ENCODE measurements around the gene OSBP. TPM values are rescaled to one million over a fixed set of nuclear protein-coding genes. Genes with fewer than 3 reads are reported as not detected.
A peak's percentile ranks its signal among the peaks of the same experiment; 100 is the strongest.

The OSBP gene
- total RNA-seq, 1 experiment from 2014 or later = 35.3 TPM

DNA sequence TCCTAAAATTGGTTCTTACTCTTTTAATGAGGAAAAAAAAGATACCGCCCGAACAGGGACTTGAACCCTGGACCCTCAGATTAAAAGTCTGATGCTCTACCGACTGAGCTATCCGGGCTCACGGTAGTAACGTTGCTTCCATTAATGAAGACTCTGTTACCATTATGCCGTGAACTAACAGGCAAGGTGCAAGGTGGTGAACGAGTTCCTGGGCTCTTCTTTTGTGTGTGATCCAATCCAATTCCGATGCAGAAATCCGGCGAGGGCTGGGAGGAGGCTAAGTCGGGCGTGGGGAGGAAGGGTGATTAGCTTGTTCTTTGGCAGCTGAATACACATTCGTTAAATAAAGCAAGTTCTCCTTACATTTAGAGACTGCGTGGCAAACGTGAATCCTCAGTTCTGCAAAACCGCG lies 55.3 kb downstream of the OSBP start:
- intact Hi-C loops (cut with micrococcal nuclease; ENCODE audit: unreplicated experiment) (loop anchor here (5.0 kb wide), 1 partner anchor 57 kb away; the partner anchor contains the start of gene OSBP), in situ Hi-C loops (cut with HindIII; ENCODE audit: low pct_unique_long_range_greater_than_20kb, low sequenced_read_pairs) (no loop called here)
- no peaks in the 10 kb centered on the region for H3K9me3 ChIP-seq (ENCODE audit: control insufficient read depth, insufficient read depth, low read depth, low read length)
- ChIA-PET CTCF (no interaction called here), POLR2A (interaction anchor here (0.6 kb wide), 2 partner anchors 11 to 23 kb away, joined by 3 read pairs; no protein-coding TSS in a partner anchor)
- H3K36me3 ChIP-seq (ENCODE audit: control insufficient read depth, insufficient read depth, low read length) = no peaks in the 10 kb centered on the region
- no TSS peak for BruUV-seq (replicated peaks)
- peak overlapping the region; percentile 65 to 84 for H3K4me3 ChIP-seq (ENCODE audit: low read depth in 2 of 2, low read length in 2 of 2)
- peak overlapping the region; percentile 53 for H3K27ac ChIP-seq (ENCODE audit: low read length)
- DNase-seq (ENCODE audit: low read depth, low spot score) = no peak
- peaks cover 3% of the 10 kb centered on the region for H3K4me1 ChIP-seq (ENCODE audit: control insufficient read depth, insufficient read depth, low read length)
- TF ChIP-seq, protein P1, sequence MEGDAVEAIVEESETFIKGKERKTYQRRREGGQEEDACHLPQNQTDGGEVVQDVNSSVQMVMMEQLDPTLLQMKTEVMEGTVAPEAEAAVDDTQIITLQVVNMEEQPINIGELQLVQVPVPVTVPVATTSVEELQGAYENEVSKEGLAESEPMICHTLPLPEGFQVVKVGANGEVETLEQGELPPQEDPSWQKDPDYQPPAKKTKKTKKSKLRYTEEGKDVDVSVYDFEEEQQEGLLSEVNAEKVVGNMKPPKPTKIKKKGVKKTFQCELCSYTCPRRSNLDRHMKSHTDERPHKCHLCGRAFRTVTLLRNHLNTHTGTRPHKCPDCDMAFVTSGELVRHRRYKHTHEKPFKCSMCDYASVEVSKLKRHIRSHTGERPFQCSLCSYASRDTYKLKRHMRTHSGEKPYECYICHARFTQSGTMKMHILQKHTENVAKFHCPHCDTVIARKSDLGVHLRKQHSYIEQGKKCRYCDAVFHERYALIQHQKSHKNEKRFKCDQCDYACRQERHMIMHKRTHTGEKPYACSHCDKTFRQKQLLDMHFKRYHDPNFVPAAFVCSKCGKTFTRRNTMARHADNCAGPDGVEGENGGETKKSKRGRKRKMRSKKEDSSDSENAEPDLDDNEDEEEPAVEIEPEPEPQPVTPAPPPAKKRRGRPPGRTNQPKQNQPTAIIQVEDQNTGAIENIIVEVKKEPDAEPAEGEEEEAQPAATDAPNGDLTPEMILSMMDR (IDR thresholded peaks at IDR 0.05) = no peak
- TF ChIP-seq, protein P2, sequence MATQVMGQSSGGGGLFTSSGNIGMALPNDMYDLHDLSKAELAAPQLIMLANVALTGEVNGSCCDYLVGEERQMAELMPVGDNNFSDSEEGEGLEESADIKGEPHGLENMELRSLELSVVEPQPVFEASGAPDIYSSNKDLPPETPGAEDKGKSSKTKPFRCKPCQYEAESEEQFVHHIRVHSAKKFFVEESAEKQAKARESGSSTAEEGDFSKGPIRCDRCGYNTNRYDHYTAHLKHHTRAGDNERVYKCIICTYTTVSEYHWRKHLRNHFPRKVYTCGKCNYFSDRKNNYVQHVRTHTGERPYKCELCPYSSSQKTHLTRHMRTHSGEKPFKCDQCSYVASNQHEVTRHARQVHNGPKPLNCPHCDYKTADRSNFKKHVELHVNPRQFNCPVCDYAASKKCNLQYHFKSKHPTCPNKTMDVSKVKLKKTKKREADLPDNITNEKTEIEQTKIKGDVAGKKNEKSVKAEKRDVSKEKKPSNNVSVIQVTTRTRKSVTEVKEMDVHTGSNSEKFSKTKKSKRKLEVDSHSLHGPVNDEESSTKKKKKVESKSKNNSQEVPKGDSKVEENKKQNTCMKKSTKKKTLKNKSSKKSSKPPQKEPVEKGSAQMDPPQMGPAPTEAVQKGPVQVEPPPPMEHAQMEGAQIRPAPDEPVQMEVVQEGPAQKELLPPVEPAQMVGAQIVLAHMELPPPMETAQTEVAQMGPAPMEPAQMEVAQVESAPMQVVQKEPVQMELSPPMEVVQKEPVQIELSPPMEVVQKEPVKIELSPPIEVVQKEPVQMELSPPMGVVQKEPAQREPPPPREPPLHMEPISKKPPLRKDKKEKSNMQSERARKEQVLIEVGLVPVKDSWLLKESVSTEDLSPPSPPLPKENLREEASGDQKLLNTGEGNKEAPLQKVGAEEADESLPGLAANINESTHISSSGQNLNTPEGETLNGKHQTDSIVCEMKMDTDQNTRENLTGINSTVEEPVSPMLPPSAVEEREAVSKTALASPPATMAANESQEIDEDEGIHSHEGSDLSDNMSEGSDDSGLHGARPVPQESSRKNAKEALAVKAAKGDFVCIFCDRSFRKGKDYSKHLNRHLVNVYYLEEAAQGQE (IDR thresholded peaks at IDR 0.05; ENCODE audit: insufficient read depth in 1 of 2, low read depth in 2 of 2, low read length in 1 of 2) = no peak
- TF ChIP-seq SIN3A (IDR thresholded peaks at IDR 0.05; ENCODE audit: borderline replicate concordance, insufficient read depth, low read depth, low read length) (no peak; the same call in 1 of the 2 replicates), POLR2AphosphoS5 (IDR thresholded peaks at IDR 0.05; ENCODE audit: low read depth, low read length) (peak; percentile 58; the same call in 1 of the 2 replicates), TCF7L2 (IDR thresholded peaks at IDR 0.05; ENCODE audit: low read depth, low read length) (0 out of 2 replicates have a peak, but pooled peaks have one; percentile 11)
- ATAC-seq = peak; percentile 46
- H3K27me3 ChIP-seq (ENCODE audit: control insufficient read depth, insufficient read depth, low read length) = no peaks in the 10 kb centered on the region

DNA sequence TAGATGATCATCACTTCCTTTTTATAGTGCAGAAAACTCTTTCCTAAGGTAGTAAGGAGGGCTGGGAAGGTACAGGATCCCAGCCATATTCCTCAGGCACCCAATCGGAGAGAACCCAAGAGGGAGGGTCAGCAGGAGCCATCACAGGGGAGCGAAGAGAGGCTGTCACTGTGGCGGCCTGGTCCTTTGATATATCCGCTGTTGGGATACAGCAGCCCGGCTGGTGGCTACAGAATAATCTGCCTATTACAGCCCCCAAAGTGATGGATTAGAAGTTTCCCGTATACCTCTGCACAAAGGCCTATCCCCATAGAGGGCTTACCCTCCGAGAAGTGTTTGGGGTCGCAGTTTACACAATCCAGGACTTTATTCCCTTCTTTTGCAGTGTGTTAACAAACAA lies 55.7 kb downstream of the OSBP start:
- peak overlapping the region; percentile 65 to 84 for H3K4me3 ChIP-seq (ENCODE audit: low read depth in 2 of 2, low read length in 2 of 2)
- in situ Hi-C loops (cut with HindIII; ENCODE audit: low pct_unique_long_range_greater_than_20kb, low sequenced_read_pairs) = no loop called here
- CTCF ChIA-PET = no interaction called here
- H3K36me3 ChIP-seq (ENCODE audit: control insufficient read depth, insufficient read depth, low read length) = no peaks in the 10 kb centered on the region
- peaks cover 3% of the 10 kb centered on the region for H3K4me1 ChIP-seq (ENCODE audit: control insufficient read depth, insufficient read depth, low read length)
- 0 out of 2 replicates have a peak overlapping the region, but pooled peaks have one; percentile 35 for H3K27ac ChIP-seq (ENCODE audit: low read length)
- BruUV-seq (replicated peaks) = no TSS peak
- DNase-seq (ENCODE audit: low read depth, low spot score) (no peak), ATAC-seq (no peak)
- TF ChIP-seq, protein P2 (IDR thresholded peaks at IDR 0.05; ENCODE audit: insufficient read depth in 1 of 2, low read depth in 2 of 2, low read length in 1 of 2) = no peak
- no peak for TF ChIP-seq SIN3A (IDR thresholded peaks at IDR 0.05; ENCODE audit: borderline replicate concordance, insufficient read depth, low read depth, low read length)
- no peak for TF ChIP-seq POLR2AphosphoS5 (IDR thresholded peaks at IDR 0.05; ENCODE audit: low read depth, low read length)
- TF ChIP-seq TCF7L2 (IDR thresholded peaks at IDR 0.05; ENCODE audit: low read depth, low read length) = peak; percentile 67; the same call in 1 of the 2 replicates
- TF ChIP-seq, protein P1 (IDR thresholded peaks at IDR 0.05) = no peak
- no peaks in the 10 kb centered on the region for H3K9me3 ChIP-seq (ENCODE audit: control insufficient read depth, insufficient read depth, low read depth, low read length)
- no peaks in the 10 kb centered on the region for H3K27me3 ChIP-seq (ENCODE audit: control insufficient read depth, insufficient read depth, low read length)
- POLR2A ChIA-PET = interaction anchor here (0.6 kb wide), 2 partner anchors 10 to 23 kb away, joined by 3 read pairs; no protein-coding TSS in a partner anchor
- intact Hi-C loops (cut with micrococcal nuclease; ENCODE audit: unreplicated experiment) = loop anchor here (5.0 to 10.0 kb wide), 2 partner anchors 57 to 215 kb away; partner anchors contain the start of gene OSBP

All from Panc1 (cell line).